ENCODE data around the gene ITIH5. TPM values are rescaled to one million over a fixed set of nuclear protein-coding genes. Genes with fewer than 3 reads are reported as not detected.
"Not testable (repeated sequence)": the region's sequence is repeated elsewhere in the genome, so short reads cannot be mapped to it uniquely, and the experiment has no call there.

ITIH5 gene
- total RNA-seq, 1 donor from 2014 or later: 8.4 TPM

- intact Hi-C loops (cut with DNase I); DNase-seq (ENCODE audit: low spot score): not testable (repeated sequence)
Measured at GRCh38 chr10:7690885-7691597, 24.3 kb upstream of the ITIH5 start.

- intact Hi-C loops (cut with DNase I): no loop called here
- DNase-seq (ENCODE audit: low spot score): no peak
Measured at GRCh38 chr10:7689591-7689990, 22.8 kb upstream of the ITIH5 start.

- DNase-seq (ENCODE audit: low spot score): peak; percentile 85
- intact Hi-C loops (cut with DNase I): loop anchor here (1.0 kb wide), 1 partner anchor 162 kb away; no protein-coding TSS in a partner anchor
Measured at GRCh38 chr10:7687228-7687907, 20.6 kb upstream of the ITIH5 start.

- DNase-seq (ENCODE audit: low spot score): no peak
- intact Hi-C loops (cut with DNase I): loop anchor here (1.0 kb wide), 1 partner anchor 161 kb away; no protein-coding TSS in a partner anchor
Measured at GRCh38 chr10:7686351-7687171, 19.8 kb upstream of the ITIH5 start.

GRCh38 chr10:7680078-7680477, 13.3 kb upstream of the ITIH5 start:
- DNase-seq (ENCODE audit: low spot score); intact Hi-C loops (cut with DNase I): not testable (repeated sequence)

- DNase-seq (ENCODE audit: low spot score): no peak
- intact Hi-C loops (cut with DNase I): no loop called here
Measured at GRCh38 chr10:7679256-7679655, 12.5 kb upstream of the ITIH5 start.

GRCh38 chr10:7672341-7673134, 5.8 kb upstream of the ITIH5 start:
- intact Hi-C loops (cut with DNase I): no loop called here
- DNase-seq (ENCODE audit: low spot score): no peak

- intact Hi-C loops (cut with DNase I): no loop called here
- no peak for DNase-seq (ENCODE audit: low spot score)
Measured at GRCh38 chr10:7670157-7670556, 3.4 kb upstream of the ITIH5 start.

- no peak for DNase-seq (ENCODE audit: low spot score)
- intact Hi-C loops (cut with DNase I): no loop called here
Measured at GRCh38 chr10:7667262-7668141, 736 bp upstream of the ITIH5 start.

GRCh38 chr10:7665767-7666166, 999 bp downstream of the ITIH5 start:
- no peak for DNase-seq (ENCODE audit: low spot score)
- intact Hi-C loops (cut with DNase I): no loop called here

GRCh38 chr10:7664707-7665106, 2.1 kb downstream of the ITIH5 start:
- no peak for DNase-seq (ENCODE audit: low spot score)
- intact Hi-C loops (cut with DNase I): no loop called here

GRCh38 chr10:7662522-7662921, 4.2 kb downstream of the ITIH5 start:
- no peak for DNase-seq (ENCODE audit: low spot score)
- intact Hi-C loops (cut with DNase I): no loop called here

- intact Hi-C loops (cut with DNase I): no loop called here
- no peak for DNase-seq (ENCODE audit: low spot score)
Measured at GRCh38 chr10:7659560-7659959, 7.2 kb downstream of the ITIH5 start.

GRCh38 chr10:7657552-7657951, 9.2 kb downstream of the ITIH5 start:
- intact Hi-C loops (cut with DNase I): no loop called here
- DNase-seq (ENCODE audit: low spot score): no peak

GRCh38 chr10:7657079-7657478, 9.7 kb downstream of the ITIH5 start:
- DNase-seq (ENCODE audit: low spot score); intact Hi-C loops (cut with DNase I): not testable (repeated sequence)

- intact Hi-C loops (cut with DNase I): no loop called here
- no peak for DNase-seq (ENCODE audit: low spot score)
Measured at GRCh38 chr10:7651853-7652470, 14.8 kb downstream of the ITIH5 start.

- no peak for DNase-seq (ENCODE audit: low spot score)
- intact Hi-C loops (cut with DNase I): no loop called here
Measured at GRCh38 chr10:7649673-7650300, 17.0 kb downstream of the ITIH5 start.
